DOHH2 (cell line): ENCODE data around the gene PPP1R26.

Experiments used
- H3F3A ChIP-seq: fragments of 200-600 bp; sonication (generic), shearing (Covaris generic); 2 replicates; pipeline ENCODE4 v1.6.0; 2016; ENCODE audit warnings: antibody characterized with exemption, mild to moderate bottlenecking; ENCODE audit not compliant: control insufficient read depth, insufficient read depth
- H3K27ac ChIP-seq: fragments of 200-600 bp; sonication (generic); 2 replicates; pipeline ENCODE4 v1.5.1; 2014; ENCODE audit warnings: low read depth, mild to moderate bottlenecking, low read length, moderate library complexity
- H3K27me3 ChIP-seq: fragments of 200-600 bp; sonication (generic); 2 replicates; pipeline ENCODE4 v1.6.1; 2014; ENCODE audit warnings: mild to moderate bottlenecking, low read length, mixed read lengths; ENCODE audit not compliant: control insufficient read depth
- H3K36me3 ChIP-seq: fragments of 200-600 bp; sonication (generic); 2 replicates; pipeline ENCODE4 v1.6.1; 2014; ENCODE audit warnings: mild to moderate bottlenecking, low read length, moderate library complexity, mixed read lengths; ENCODE audit not compliant: control insufficient read depth
- H3K4me1 ChIP-seq: fragments of 200-600 bp; sonication (generic); 2 replicates; pipeline ENCODE4 v1.6.1; 2014; ENCODE audit warnings: mild to moderate bottlenecking, low read length, mixed read lengths; ENCODE audit not compliant: control insufficient read depth
- H3K4me2 ChIP-seq: fragments of 200-600 bp; sonication (generic); 2 replicates; pipeline ENCODE4 v1.6.0; 2014; ENCODE audit warnings: mild to moderate bottlenecking, low read length, moderate library complexity
- H3K4me3 ChIP-seq: fragments of 200-600 bp; sonication (generic); 2 replicates; pipeline ENCODE4 v1.5.1; 2014; ENCODE audit warnings: mild to moderate bottlenecking, low read length, mixed read lengths
- H3K79me2 ChIP-seq: fragments of 200-600 bp; sonication (generic); 2 replicates; pipeline ENCODE4 v1.6.1; 2014; ENCODE audit warnings: mild to moderate bottlenecking, low read length, mixed read lengths; ENCODE audit not compliant: control insufficient read depth
- H3K9me2 ChIP-seq: fragments of 200-600 bp; sonication (generic); replicated peaks from 2 replicates; pipeline ENCODE4 v1.6.1; 2014; ENCODE audit warnings: mild to moderate bottlenecking, low read length, mixed read lengths; ENCODE audit not compliant: control insufficient read depth
- H3K9me3 ChIP-seq: fragments of 200-600 bp; sonication (generic); 2 replicates; pipeline ENCODE4 v1.6.1; 2014; ENCODE audit warnings: antibody characterized with exemption, low read length, mixed read lengths; ENCODE audit not compliant: control insufficient read depth, insufficient read depth
- H4K20me1 ChIP-seq: fragments of 200-600 bp; sonication (generic); 2 replicates; pipeline ENCODE4 v1.6.0; 2014; ENCODE audit warnings: low read depth, mild to moderate bottlenecking, antibody characterized with exemption, low read length, moderate library complexity; ENCODE audit not compliant: control insufficient read depth, insufficient read depth
- CTCF ChIP-seq: fragments of 200-600 bp; sonication (generic); IDR thresholded peaks from one replicate; pipeline ENCODE4 v1.5.1; 2014; ENCODE audit warnings: antibody characterized with exemption, mild to moderate bottlenecking, low read depth, low read length; ENCODE audit not compliant: poor library complexity, severe bottlenecking
- EZH2phosphoT487 ChIP-seq: fragments of 200-600 bp; sonication (generic); IDR thresholded peaks from 2 replicates; pipeline ENCODE4 v1.6.1; 2017; ENCODE audit warnings: borderline replicate concordance, mild to moderate bottlenecking, antibody characterized with exemption, low read length, moderate library complexity, mixed read lengths

The PPP1R26 gene

GRCh38 chr9:135489188-135489906, 9.8 kb downstream of the PPP1R26 start:
- H3F3A ChIP-seq = no peaks in the 10 kb centered on the region
- no peaks in the 10 kb centered on the region for H3K27me3 ChIP-seq
- H3K9me3 ChIP-seq = no peaks in the 10 kb centered on the region
- H3K79me2 ChIP-seq = no peaks in the 10 kb centered on the region
- no peaks in the 10 kb centered on the region for H3K9me2 ChIP-seq
- H3K4me2 ChIP-seq = no peak overlapping the region
- H3K36me3 ChIP-seq = no peaks in the 10 kb centered on the region
- H3K27ac ChIP-seq = no peak overlapping the region
- H3K4me1 ChIP-seq = no peaks in the 10 kb centered on the region
- no peak overlapping the region for H3K4me3 ChIP-seq
- H4K20me1 ChIP-seq = no peaks in the 10 kb centered on the region
- TF ChIP-seq CTCF (no peak), EZH2phosphoT487 (no peak)

GRCh38 chr9:135490166-135490870, 10.7 kb downstream of the PPP1R26 start:
- H3K36me3 ChIP-seq = no peaks in the 10 kb centered on the region
- H3F3A ChIP-seq = no peaks in the 10 kb centered on the region
- no peaks in the 10 kb centered on the region for H3K4me1 ChIP-seq
- no peaks in the 10 kb centered on the region for H3K9me3 ChIP-seq
- H3K27me3 ChIP-seq = no peaks in the 10 kb centered on the region
- no peak overlapping the region for H3K4me3 ChIP-seq
- no peak for TF ChIP-seq CTCF
- no peak for TF ChIP-seq EZH2phosphoT487
- no peaks in the 10 kb centered on the region for H3K9me2 ChIP-seq
- no peak overlapping the region for H3K4me2 ChIP-seq
- no peaks in the 10 kb centered on the region for H4K20me1 ChIP-seq
- no peaks in the 10 kb centered on the region for H3K79me2 ChIP-seq
- no peak overlapping the region for H3K27ac ChIP-seq

- Histone ChIP-seq H3K27me3 (no peaks in the 10 kb centered on the region), H3K9me3 (no peaks in the 10 kb centered on the region), H3F3A (no peaks in the 10 kb centered on the region), H3K36me3 (no peaks in the 10 kb centered on the region), H3K4me3 (no peak overlapping the region), H3K4me1 (no peaks in the 10 kb centered on the region), H3K79me2 (no peaks in the 10 kb centered on the region), H3K4me2 (no peak overlapping the region), H4K20me1 (no peaks in the 10 kb centered on the region), H3K27ac (no peak overlapping the region), H3K9me2 (no peaks in the 10 kb centered on the region)
- TF ChIP-seq CTCF (no peak), EZH2phosphoT487 (no peak)
Observed at GRCh38 chr9:135490980-135491464, 11.4 kb downstream of the PPP1R26 start.
